WTC11 (cell line): Measurements from ENCODE around the gene MKLN1. TPM values are rescaled to one million over a fixed set of nuclear protein-coding genes. Genes with fewer than 3 reads are reported as not detected.
"Not testable (repeated sequence)": the region's sequence is repeated elsewhere in the genome, so short reads cannot be mapped to it uniquely, and the experiment has no call there.

Source experiments
- ATAC-seq: fragments of 200-7000 bp; cut with Tn5 transposase; 2 replicates; pipeline ENCODE4 v1.10.0; 2021; ENCODE audit warnings: mild to moderate bottlenecking, moderate library complexity
- CTCF ChIA-PET: fragments of 300-600 bp; sonication (Branson Sonifier 250); formaldehyde crosslinking; loops from one replicate; lab custom pipeline; 2021; ENCODE audit warnings: antibody characterized with exemption; lab: Charles Lee
- POLR2A ChIA-PET: fragments of 350-600 bp; sonication (Branson Sonifier 250); formaldehyde crosslinking; loops from one replicate; lab custom pipeline; 2021; ENCODE audit warnings: antibody characterized with exemption; lab: Charles Lee
- DNase-seq: peaks from one replicate; pipeline ENCODE4 v3.0.0; 2021; ENCODE audit warnings: low spot score
- H3K27ac Mint-ChIP-seq: 2 replicates; pipeline ENCODE4 v1.8.0; 2021; ENCODE audit warnings: mixed read lengths
- H3K27me3 Mint-ChIP-seq: 2 replicates; pipeline ENCODE4 v1.8.0; 2021; ENCODE audit warnings: low read depth, mild to moderate bottlenecking, moderate library complexity, mixed read lengths
- H3K36me3 Mint-ChIP-seq: 2 replicates; pipeline ENCODE4 v1.8.0; 2021; ENCODE audit warnings: mixed read lengths
- H3K4me1 Mint-ChIP-seq: 2 replicates; pipeline ENCODE4 v1.8.0; 2022; ENCODE audit warnings: mixed read lengths
- H3K4me3 Mint-ChIP-seq: 2 replicates; pipeline ENCODE4 v1.8.0; 2021; ENCODE audit warnings: mild to moderate bottlenecking, moderate library complexity, mixed read lengths
- H3K9me3 Mint-ChIP-seq: 2 replicates; pipeline ENCODE4 v1.8.0; 2021; ENCODE audit warnings: mixed read lengths
- NFATC4 ChIP-seq: fragments of 250-450 bp; sonication (Bioruptor Pico); IDR thresholded peaks from 2 replicates; pipeline ENCODE4 v1.9.0; 2021; ENCODE audit warnings: mild to moderate bottlenecking
- NFE2L1 ChIP-seq: sonication (generic); formaldehyde crosslinking; IDR thresholded peaks from 2 replicates; pipeline ENCODE4 v1.8.1; 2023; ENCODE audit warnings: missing genetic modification reagents
- OVOL2 ChIP-seq: fragments of 250-450 bp; sonication (Bioruptor Pico); IDR thresholded peaks from 2 replicates; pipeline ENCODE4 v1.9.0; 2021; ENCODE audit warnings: mild to moderate bottlenecking, borderline replicate concordance
- RORB ChIP-seq: fragments of 250-450 bp; sonication (Bioruptor Pico); IDR thresholded peaks from 2 replicates; pipeline ENCODE4 v1.9.0; 2021; ENCODE audit warnings: mild to moderate bottlenecking
- SOX15 ChIP-seq: fragments of 250-450 bp; sonication (Bioruptor Pico); IDR thresholded peaks from 2 replicates; pipeline ENCODE4 v1.9.0; 2021; ENCODE audit warnings: mild to moderate bottlenecking
- TEAD1 ChIP-seq: sonication (generic); formaldehyde crosslinking; IDR thresholded peaks from 2 replicates; pipeline ENCODE4 v1.8.0; 2022; ENCODE audit warnings: mild to moderate bottlenecking, missing genetic modification reagents
- ZNF232 ChIP-seq: sonication (generic); formaldehyde crosslinking; IDR thresholded peaks from 2 replicates; pipeline ENCODE4 v1.8.0; 2022; ENCODE audit warnings: mild to moderate bottlenecking, missing genetic modification reagents
- ZNF416 ChIP-seq: fragments of 250-450 bp; sonication (Bioruptor Pico); IDR thresholded peaks from 2 replicates; pipeline ENCODE4 v1.9.0; 2021; ENCODE audit warnings: mild to moderate bottlenecking, inconsistent platforms
- total RNA-seq: library from RNA; stranded (reverse); gene quantifications from 3 replicates; pipeline ENCODE4 v1.2.3, GENCODE V29; 2021
- TF ChIP-seq, protein P1 (sequence below): sonication (generic); formaldehyde crosslinking; IDR thresholded peaks from 2 replicates; pipeline ENCODE4 v1.8.1; 2022; ENCODE audit warnings: low read depth, missing genetic modification reagents, borderline replicate concordance
- TF ChIP-seq, protein P2 (sequence below): sonication (generic); formaldehyde crosslinking; IDR thresholded peaks from 2 replicates; pipeline ENCODE4 v1.8.0; 2023; ENCODE audit warnings: missing genetic modification reagents, mild to moderate bottlenecking, borderline replicate concordance
- TF ChIP-seq, protein P3 (sequence below): sonication (generic); formaldehyde crosslinking; IDR thresholded peaks from 2 replicates; pipeline ENCODE4 v1.8.0; 2023; ENCODE audit warnings: mild to moderate bottlenecking, missing genetic modification reagents
- TF ChIP-seq, protein P4 (sequence below): sonication (generic); formaldehyde crosslinking; IDR thresholded peaks from 2 replicates; pipeline ENCODE4 v1.8.1; 2023; ENCODE audit warnings: mild to moderate bottlenecking, missing genetic modification reagents, borderline replicate concordance

The MKLN1 gene
- total RNA-seq, 1 experiment from 2014 or later: 37.6 TPM

DNA sequence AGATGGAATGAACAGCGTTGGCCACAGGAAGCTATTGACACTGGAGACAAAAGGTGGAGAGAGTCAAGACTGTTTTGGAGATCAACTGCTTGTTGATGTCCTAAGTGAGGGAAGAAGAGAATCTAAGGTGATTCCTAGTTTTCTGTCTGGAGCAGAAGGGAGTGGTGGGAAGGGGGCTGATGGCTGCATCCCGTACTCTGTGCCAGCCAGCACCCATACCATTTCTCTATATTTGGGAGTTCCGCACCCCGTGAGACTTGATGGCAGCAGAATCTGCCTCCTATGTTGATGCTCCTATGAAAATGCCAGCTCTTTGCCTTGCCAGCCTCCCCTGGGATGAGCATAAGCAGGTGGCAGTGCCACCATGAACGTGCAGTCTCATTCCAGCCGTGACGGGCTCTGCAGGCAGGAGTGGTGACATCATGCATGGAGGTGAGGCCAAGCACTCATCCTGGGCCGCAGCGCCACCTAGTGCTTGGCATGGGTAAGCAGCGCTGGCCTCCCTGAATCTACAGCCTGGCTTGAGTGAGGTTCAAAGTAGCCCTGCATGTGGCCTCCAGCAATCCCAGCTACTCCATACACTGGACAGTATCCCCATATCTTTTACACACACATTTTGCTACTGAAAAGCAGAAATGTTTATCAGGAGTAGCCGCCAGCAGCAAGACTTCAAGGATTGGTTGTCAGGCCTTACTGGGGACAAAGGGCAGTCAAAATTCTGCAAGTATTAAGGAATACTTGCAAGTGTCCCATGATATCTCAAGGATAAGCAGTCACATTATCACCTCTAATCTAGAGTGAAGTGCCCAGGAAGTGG, 185.8 kb downstream of the MKLN1 start (continued):
- TF ChIP-seq NFE2L1 (CRISPR knock-in tag) (no peak), ZNF416 (0 out of 2 replicates have a peak, but pooled peaks have one; percentile 50), TEAD1 (CRISPR knock-in tag) (no peak), RORB (no peak), SOX15 (CRISPR knock-in tag) (no peak)
- TF ChIP-seq, protein P1, sequence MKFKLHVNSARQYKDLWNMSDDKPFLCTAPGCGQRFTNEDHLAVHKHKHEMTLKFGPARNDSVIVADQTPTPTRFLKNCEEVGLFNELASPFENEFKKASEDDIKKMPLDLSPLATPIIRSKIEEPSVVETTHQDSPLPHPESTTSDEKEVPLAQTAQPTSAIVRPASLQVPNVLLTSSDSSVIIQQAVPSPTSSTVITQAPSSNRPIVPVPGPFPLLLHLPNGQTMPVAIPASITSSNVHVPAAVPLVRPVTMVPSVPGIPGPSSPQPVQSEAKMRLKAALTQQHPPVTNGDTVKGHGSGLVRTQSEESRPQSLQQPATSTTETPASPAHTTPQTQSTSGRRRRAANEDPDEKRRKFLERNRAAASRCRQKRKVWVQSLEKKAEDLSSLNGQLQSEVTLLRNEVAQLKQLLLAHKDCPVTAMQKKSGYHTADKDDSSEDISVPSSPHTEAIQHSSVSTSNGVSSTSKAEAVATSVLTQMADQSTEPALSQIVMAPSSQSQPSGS: peak; percentile 47; the same call in 1 of the 2 replicates
- TF ChIP-seq, protein P2, sequence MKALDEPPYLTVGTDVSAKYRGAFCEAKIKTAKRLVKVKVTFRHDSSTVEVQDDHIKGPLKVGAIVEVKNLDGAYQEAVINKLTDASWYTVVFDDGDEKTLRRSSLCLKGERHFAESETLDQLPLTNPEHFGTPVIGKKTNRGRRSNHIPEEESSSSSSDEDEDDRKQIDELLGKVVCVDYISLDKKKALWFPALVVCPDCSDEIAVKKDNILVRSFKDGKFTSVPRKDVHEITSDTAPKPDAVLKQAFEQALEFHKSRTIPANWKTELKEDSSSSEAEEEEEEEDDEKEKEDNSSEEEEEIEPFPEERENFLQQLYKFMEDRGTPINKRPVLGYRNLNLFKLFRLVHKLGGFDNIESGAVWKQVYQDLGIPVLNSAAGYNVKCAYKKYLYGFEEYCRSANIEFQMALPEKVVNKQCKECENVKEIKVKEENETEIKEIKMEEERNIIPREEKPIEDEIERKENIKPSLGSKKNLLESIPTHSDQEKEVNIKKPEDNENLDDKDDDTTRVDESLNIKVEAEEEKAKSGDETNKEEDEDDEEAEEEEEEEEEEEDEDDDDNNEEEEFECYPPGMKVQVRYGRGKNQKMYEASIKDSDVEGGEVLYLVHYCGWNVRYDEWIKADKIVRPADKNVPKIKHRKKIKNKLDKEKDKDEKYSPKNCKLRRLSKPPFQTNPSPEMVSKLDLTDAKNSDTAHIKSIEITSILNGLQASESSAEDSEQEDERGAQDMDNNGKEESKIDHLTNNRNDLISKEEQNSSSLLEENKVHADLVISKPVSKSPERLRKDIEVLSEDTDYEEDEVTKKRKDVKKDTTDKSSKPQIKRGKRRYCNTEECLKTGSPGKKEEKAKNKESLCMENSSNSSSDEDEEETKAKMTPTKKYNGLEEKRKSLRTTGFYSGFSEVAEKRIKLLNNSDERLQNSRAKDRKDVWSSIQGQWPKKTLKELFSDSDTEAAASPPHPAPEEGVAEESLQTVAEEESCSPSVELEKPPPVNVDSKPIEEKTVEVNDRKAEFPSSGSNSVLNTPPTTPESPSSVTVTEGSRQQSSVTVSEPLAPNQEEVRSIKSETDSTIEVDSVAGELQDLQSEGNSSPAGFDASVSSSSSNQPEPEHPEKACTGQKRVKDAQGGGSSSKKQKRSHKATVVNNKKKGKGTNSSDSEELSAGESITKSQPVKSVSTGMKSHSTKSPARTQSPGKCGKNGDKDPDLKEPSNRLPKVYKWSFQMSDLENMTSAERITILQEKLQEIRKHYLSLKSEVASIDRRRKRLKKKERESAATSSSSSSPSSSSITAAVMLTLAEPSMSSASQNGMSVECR: no peak
- TF ChIP-seq, protein P3, sequence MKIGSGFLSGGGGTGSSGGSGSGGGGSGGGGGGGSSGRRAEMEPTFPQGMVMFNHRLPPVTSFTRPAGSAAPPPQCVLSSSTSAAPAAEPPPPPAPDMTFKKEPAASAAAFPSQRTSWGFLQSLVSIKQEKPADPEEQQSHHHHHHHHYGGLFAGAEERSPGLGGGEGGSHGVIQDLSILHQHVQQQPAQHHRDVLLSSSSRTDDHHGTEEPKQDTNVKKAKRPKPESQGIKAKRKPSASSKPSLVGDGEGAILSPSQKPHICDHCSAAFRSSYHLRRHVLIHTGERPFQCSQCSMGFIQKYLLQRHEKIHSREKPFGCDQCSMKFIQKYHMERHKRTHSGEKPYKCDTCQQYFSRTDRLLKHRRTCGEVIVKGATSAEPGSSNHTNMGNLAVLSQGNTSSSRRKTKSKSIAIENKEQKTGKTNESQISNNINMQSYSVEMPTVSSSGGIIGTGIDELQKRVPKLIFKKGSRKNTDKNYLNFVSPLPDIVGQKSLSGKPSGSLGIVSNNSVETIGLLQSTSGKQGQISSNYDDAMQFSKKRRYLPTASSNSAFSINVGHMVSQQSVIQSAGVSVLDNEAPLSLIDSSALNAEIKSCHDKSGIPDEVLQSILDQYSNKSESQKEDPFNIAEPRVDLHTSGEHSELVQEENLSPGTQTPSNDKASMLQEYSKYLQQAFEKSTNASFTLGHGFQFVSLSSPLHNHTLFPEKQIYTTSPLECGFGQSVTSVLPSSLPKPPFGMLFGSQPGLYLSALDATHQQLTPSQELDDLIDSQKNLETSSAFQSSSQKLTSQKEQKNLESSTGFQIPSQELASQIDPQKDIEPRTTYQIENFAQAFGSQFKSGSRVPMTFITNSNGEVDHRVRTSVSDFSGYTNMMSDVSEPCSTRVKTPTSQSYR: no peak

DNA sequence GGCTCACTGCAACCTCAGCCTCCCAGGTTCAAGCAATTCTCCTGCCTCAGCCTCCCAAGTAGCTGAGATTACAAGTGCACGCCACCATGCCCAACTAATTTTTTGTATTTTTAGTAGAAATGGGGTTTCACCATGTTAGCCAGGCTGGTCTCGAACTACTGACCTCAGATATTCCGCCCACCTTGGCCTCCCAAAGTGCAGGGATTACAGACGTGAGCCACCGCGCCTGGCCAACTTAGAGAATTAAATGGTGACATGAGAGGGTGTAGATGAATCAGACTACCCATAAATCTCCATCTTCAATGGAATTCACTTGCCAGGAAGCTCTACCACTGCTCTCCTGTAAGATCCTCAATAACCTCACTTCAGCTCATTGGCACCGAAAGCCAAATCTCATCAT, 187.8 kb downstream of the MKLN1 start:
- peak overlapping the region; percentile 86 for H3K27ac Mint-ChIP-seq
- POLR2A ChIA-PET, DNase-seq: not testable (repeated sequence)

DNA sequence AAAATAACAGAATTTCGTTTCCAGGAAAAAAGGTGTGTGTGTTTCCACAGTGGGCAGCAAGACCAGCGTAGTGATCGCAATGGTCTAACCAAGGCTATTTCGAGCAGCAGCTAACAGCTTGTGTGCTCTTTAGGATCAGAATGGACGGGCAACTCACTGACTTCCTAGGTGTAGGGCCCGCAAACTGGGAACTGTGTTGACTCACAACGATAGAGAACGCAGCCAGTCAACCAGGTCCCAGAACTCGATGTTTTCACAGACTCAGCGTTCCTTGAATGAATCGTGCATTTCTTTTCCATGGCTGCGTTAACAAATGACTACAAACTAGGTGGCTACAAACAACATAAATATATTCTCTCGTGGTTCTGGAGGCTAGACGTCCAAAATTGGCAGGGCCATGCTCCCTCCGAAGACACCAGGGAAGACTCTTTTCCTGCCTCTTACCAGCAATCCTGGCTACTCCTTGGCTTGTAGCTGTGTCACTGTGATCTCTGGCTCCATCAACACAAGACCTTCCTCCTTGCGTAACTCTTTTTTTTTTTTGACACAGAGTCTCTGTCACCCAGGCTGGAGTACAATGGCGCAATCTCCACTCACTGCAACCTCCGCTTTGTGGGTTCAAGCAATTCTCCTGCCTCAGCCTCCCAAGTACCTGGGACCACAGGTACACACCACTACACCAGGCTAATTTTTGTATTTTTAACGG, 189.7 kb downstream of the MKLN1 start:
- peaks cover 12% of the 10 kb centered on the region for H3K36me3 Mint-ChIP-seq
- H3K4me3 Mint-ChIP-seq: no peak overlapping the region
- no peaks in the 10 kb centered on the region for H3K27me3 Mint-ChIP-seq
- peak overlapping the region; percentile 68 for H3K27ac Mint-ChIP-seq
- H3K4me1 Mint-ChIP-seq: peaks cover 86% of the 10 kb centered on the region
- DNase-seq (no peak), ATAC-seq (no peak)
- no peaks in the 10 kb centered on the region for H3K9me3 Mint-ChIP-seq
- POLR2A ChIA-PET: no interaction called here
- CTCF ChIA-PET: no interaction called here
- TF ChIP-seq, protein P4, sequence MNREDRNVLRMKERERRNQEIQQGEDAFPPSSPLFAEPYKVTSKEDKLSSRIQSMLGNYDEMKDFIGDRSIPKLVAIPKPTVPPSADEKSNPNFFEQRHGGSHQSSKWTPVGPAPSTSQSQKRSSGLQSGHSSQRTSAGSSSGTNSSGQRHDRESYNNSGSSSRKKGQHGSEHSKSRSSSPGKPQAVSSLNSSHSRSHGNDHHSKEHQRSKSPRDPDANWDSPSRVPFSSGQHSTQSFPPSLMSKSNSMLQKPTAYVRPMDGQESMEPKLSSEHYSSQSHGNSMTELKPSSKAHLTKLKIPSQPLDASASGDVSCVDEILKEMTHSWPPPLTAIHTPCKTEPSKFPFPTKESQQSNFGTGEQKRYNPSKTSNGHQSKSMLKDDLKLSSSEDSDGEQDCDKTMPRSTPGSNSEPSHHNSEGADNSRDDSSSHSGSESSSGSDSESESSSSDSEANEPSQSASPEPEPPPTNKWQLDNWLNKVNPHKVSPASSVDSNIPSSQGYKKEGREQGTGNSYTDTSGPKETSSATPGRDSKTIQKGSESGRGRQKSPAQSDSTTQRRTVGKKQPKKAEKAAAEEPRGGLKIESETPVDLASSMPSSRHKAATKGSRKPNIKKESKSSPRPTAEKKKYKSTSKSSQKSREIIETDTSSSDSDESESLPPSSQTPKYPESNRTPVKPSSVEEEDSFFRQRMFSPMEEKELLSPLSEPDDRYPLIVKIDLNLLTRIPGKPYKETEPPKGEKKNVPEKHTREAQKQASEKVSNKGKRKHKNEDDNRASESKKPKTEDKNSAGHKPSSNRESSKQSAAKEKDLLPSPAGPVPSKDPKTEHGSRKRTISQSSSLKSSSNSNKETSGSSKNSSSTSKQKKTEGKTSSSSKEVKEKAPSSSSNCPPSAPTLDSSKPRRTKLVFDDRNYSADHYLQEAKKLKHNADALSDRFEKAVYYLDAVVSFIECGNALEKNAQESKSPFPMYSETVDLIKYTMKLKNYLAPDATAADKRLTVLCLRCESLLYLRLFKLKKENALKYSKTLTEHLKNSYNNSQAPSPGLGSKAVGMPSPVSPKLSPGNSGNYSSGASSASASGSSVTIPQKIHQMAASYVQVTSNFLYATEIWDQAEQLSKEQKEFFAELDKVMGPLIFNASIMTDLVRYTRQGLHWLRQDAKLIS (CRISPR knock-in tag): no peak
- TF ChIP-seq ZNF232 (CRISPR knock-in tag) (no peak), NFATC4 (CRISPR knock-in tag) (no peak), OVOL2 (no peak)
- TF ChIP-seq, protein P2: no peak

More for the DNA sequence above, 187.8 kb downstream of the MKLN1 start:
- not testable (repeated sequence) for H3K27me3 Mint-ChIP-seq, H3K4me3 Mint-ChIP-seq, H3K9me3 Mint-ChIP-seq, ATAC-seq
- Mint-ChIP-seq H3K36me3 (peaks cover 31% of the 10 kb centered on the region), H3K4me1 (peaks cover 84% of the 10 kb centered on the region)
- CTCF ChIA-PET: interaction anchor here (0.5 to 3.8 kb wide), 6 partner anchors 12 to 618 kb away, joined by 3 to 29 read pairs (median 4); no protein-coding TSS in a partner anchor
